HepG2 (cell line): ENCODE results near the gene FRK. TPM values are rescaled to one million over a fixed set of nuclear protein-coding genes. Genes with fewer than 3 reads are reported as not detected.

Experiments used
- ARID5B ChIP-seq: IDR thresholded peaks from 2 replicates; pipeline ENCODE4 v1.4.0; 2020; ENCODE audit warnings: mild to moderate bottlenecking, missing genetic modification reagents
- ATF4 ChIP-seq, 2 experiments: fragments of 450-650 bp in 1 of 2; sonication (generic) in 1 of 2; formaldehyde crosslinking; IDR thresholded peaks; 2 replicates each; pipeline versions ENCODE4 v1.5.0 to v1.8.0; 2020 to 2022; ENCODE audit warnings: mild to moderate bottlenecking in 1 of 2, missing genetic modification reagents in 1 of 2
- CCAR2 ChIP-seq: fragments of 200-400 bp; formaldehyde crosslinking; optimal IDR thresholded peaks from 2 replicates; pipeline ENCODE3; 2018; ENCODE audit warnings: low read depth, mild to moderate bottlenecking, low read length, moderate library complexity
- FOXP1 ChIP-seq, 2 experiments: fragments of 450-650 bp in 1 of 2; IDR thresholded peaks; 2 replicates each; pipeline ENCODE4 v1.6.1; 2017 to 2018; ENCODE audit warnings: antibody characterized with exemption in 1 of 2
- GABPA ChIP-seq, 2 experiments: IDR thresholded peaks; 2 replicates each; pipeline ENCODE4 v1.6.1; 2011 to 2016; ENCODE audit warnings: low read depth in 2 of 2, low read length in 1 of 2, missing biosample characterization in 1 of 2, missing genetic modification characterization in 1 of 2
- HDAC2 ChIP-seq: sonication (generic); formaldehyde crosslinking; IDR thresholded peaks from 2 replicates; pipeline ENCODE4 v1.4.0; 2020; ENCODE audit warnings: missing genetic modification reagents
- HMG20A ChIP-seq: IDR thresholded peaks from 2 replicates; pipeline ENCODE4 v1.6.1; 2016; ENCODE audit warnings: borderline replicate concordance
- HMGXB4 ChIP-seq, 2 experiments: sonication (generic) in 1 of 2; formaldehyde crosslinking in 1 of 2; IDR thresholded peaks; 2 replicates each; pipeline versions ENCODE4 v1.4.0 to v1.6.1; 2018 to 2020; ENCODE audit warnings: missing genetic modification reagents in 2 of 2, borderline replicate concordance in 1 of 2, low read depth in 1 of 2, mild to moderate bottlenecking in 1 of 2, missing biosample characterization in 1 of 2
- MAFG ChIP-seq: sonication (generic); formaldehyde crosslinking; IDR thresholded peaks from 2 replicates; pipeline ENCODE4 v1.5.1; 2020; ENCODE audit warnings: mild to moderate bottlenecking, missing genetic modification reagents
- MAFK ChIP-seq, 2 experiments: IDR thresholded peaks in 1 of 2; conservative IDR thresholded peaks in 1 of 2; 2 replicates each; pipeline ENCODE4 v1.6.1; 2011; ENCODE audit warnings: improper control_type of control experiment in 2 of 2, low read length in 2 of 2
- MED1 ChIP-seq: sonication (generic); formaldehyde crosslinking; IDR thresholded peaks from 2 replicates; pipeline ENCODE4 v1.4.0; 2020; ENCODE audit warnings: missing genetic modification reagents
- SAP130 ChIP-seq: IDR thresholded peaks from 2 replicates; pipeline ENCODE4 v1.6.1; 2016; ENCODE audit warnings: low read depth
- SMAD9 ChIP-seq: sonication (generic); formaldehyde crosslinking; IDR thresholded peaks from 2 replicates; pipeline ENCODE4 v1.5.1; 2020; ENCODE audit warnings: mild to moderate bottlenecking, missing genetic modification reagents
- TARDBP ChIP-seq: sonication (generic); formaldehyde crosslinking; IDR thresholded peaks from 2 replicates; pipeline ENCODE4 v1.8.0; 2022; ENCODE audit warnings: mild to moderate bottlenecking, missing genetic modification reagents
- TBL1XR1 ChIP-seq: fragments of 150-350 bp; IDR thresholded peaks from 2 replicates; pipeline ENCODE4 v1.6.1; 2014; ENCODE audit warnings: borderline replicate concordance, low read length; ENCODE audit not compliant: partially characterized antibody
- ZNF256 ChIP-seq: sonication (generic); formaldehyde crosslinking; conservative IDR thresholded peaks from 2 replicates; pipeline ENCODE4 v1.4.0; 2020; ENCODE audit warnings: missing genetic modification reagents
- ZNF513 ChIP-seq: sonication (generic); formaldehyde crosslinking; conservative IDR thresholded peaks from 2 replicates; pipeline ENCODE4 v1.5.0; 2020; ENCODE audit warnings: missing genetic modification reagents
- ZNF543 ChIP-seq: sonication (generic); formaldehyde crosslinking; IDR thresholded peaks from 2 replicates; pipeline ENCODE4 v1.4.0; 2020; ENCODE audit warnings: mild to moderate bottlenecking, missing genetic modification reagents
- ZNF883 ChIP-seq: sonication (generic); formaldehyde crosslinking; IDR thresholded peaks from 2 replicates; pipeline ENCODE4 v1.5.1; 2020; ENCODE audit warnings: mild to moderate bottlenecking, missing genetic modification reagents; ENCODE audit errors: not compliant biosample characterization
- polyA plus RNA-seq, 8 experiments: library from polyadenylated mRNA; depleted of rRNA in 3 of 8; stranded (reverse) in 7 of 8; unstranded in 1 of 8; fragments of >200 nt; fragmentation: Illumina TruSeq in 4 of 8; extraction: Trizol in 4 of 8; gene quantifications; 2 replicates each; pipeline versions ENCODE4 v1.2.1 to v1.2.3, GENCODE V29; 2011 to 2016; ENCODE audit warnings: low read depth in 4 of 8, missing spikeins in 1 of 8, mixed read lengths in 1 of 8; ENCODE audit not compliant: insufficient read depth in 1 of 8
- total RNA-seq, 5 experiments: library from RNA; depleted of rRNA; stranded (reverse); fragments of >200 nt; fragmentation: Illumina TruSeq; extraction: Trizol; gene quantifications; 2 replicates each; pipeline ENCODE4 v1.2.3, GENCODE V29; 2016; ENCODE audit warnings: low read depth in 1 of 5
- TF ChIP-seq, protein P1 (sequence below): sonication (generic); formaldehyde crosslinking; IDR thresholded peaks from 2 replicates; pipeline ENCODE4 v1.4.0; 2020; ENCODE audit warnings: missing genetic modification reagents

Gene FRK
- total and polyA plus RNA-seq, 2 of the 13 experiments (the other 11 are each of a cell fraction or from before 2014, with no cell fraction given) = 1.3 to 2.9 TPM

DNA sequence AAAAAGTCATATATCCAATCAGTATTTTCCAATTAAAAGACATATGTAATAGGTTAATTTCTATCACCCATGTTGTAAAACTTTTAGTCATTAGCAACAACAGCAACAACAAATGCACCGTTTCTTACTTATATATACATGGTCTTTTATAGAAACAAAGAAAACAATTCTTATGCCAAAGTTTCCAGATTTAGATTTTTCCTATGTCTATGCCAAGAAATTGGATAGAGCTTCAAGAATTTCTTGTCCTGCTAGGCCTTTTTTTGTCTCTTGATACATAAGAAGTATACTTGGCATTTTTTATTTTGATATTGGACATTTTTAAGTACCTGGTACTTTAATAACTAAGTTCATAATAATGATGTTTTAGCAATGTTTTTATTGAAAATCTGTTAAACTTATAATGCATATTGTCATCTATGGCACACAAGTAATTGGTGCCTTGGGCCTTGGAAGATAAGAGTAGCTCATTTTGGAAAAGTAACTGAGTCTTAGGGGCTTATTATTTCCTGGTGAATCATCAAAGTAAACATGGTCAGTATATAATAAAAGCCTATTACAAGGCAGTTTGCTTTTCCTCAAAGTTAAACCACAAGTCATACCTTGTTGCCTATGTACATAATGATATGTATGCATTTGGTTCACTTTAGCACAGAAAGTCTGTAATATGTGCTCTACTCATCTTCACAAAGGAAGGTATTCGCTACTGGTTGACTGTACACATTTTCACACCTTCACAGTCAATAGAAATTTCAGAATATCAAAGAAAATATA lies 10.1 kb upstream of the FRK start (continued):
- TF ChIP-seq ATF4 (CRISPR knock-in tag; IDR thresholded peaks at IDR 0.05) (peak in 1 of 2 experiments; percentile 61; a peak in 2 of 4 replicates), GABPA (IDR thresholded peaks at IDR 0.05; ENCODE audit: low read depth, low read length) (no peak), GABPA (CRISPR knock-in tag; IDR thresholded peaks at IDR 0.05; ENCODE audit: low read depth) (no peak), TBL1XR1 (peak; percentile 18), HMGXB4 (CRISPR knock-in tag; IDR thresholded peaks at IDR 0.05; ENCODE audit: borderline replicate concordance in 1 of 2, low read depth in 1 of 2) (no peak), ZNF543 (CRISPR knock-in tag) (no peak), FOXP1 (IDR thresholded peaks at IDR 0.05) (no peak), FOXP1 (CRISPR knock-in tag; IDR thresholded peaks at IDR 0.05) (peak; percentile 16; the same call in 1 of the 2 replicates), SMAD9 (no peak), SAP130 (CRISPR knock-in tag) (peak; percentile 42; the same call in 1 of the 2 replicates), ARID5B (CRISPR knock-in tag) (peak; percentile 90), MAFG (CRISPR knock-in tag) (no peak), MAFK (conservative IDR thresholded peaks at IDR 0.05 in 1 of 2, IDR thresholded peaks at IDR 0.05 in 1 of 2; ENCODE audit: low read length in 2 of 2) (no peak), TARDBP (no peak), CCAR2 (no peak), HMG20A (peak; percentile 89), ZNF883 (CRISPR knock-in tag) (no peak), ZNF256 (CRISPR knock-in tag) (no peak), ZNF513 (CRISPR knock-in tag) (no peak), MED1 (CRISPR knock-in tag) (0 out of 2 replicates have a peak, but pooled peaks have one; percentile 30), HDAC2 (CRISPR knock-in tag) (0 out of 2 replicates have a peak, but pooled peaks have one; percentile 41)
- TF ChIP-seq, protein P1, sequence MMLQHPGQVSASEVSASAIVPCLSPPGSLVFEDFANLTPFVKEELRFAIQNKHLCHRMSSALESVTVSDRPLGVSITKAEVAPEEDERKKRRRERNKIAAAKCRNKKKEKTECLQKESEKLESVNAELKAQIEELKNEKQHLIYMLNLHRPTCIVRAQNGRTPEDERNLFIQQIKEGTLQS = peak; percentile 58; the same call in 1 of the 2 replicates
